Muscle layer of duodenum (tissue), 2 donors: ENCODE results near the gene NHLH2.

Experiments used
- H3K27ac ChIP-seq: one replicate; pipeline ENCODE4 v1.7.0; 2013; ENCODE audit warnings: mild to moderate bottlenecking, low read length
- H3K27me3 ChIP-seq: one replicate; pipeline ENCODE4 v1.7.0; 2013; ENCODE audit warnings: low read depth, mild to moderate bottlenecking, control low read depth, low read length
- H3K36me3 ChIP-seq, 2 donors: one replicate each; pipeline ENCODE4 v1.7.0; 2013; ENCODE audit warnings: low read length in 2 of 2, control low read depth in 1 of 2, mild to moderate bottlenecking in 1 of 2; ENCODE audit not compliant: insufficient read depth in 2 of 2, control insufficient read depth in 1 of 2
- H3K4me1 ChIP-seq, 2 donors: one replicate each; pipeline ENCODE4 v1.7.0; 2013; ENCODE audit warnings: low read length in 2 of 2, mild to moderate bottlenecking in 2 of 2, control low read depth in 1 of 2, moderate library complexity in 1 of 2; ENCODE audit not compliant: insufficient read depth in 2 of 2, control insufficient read depth in 1 of 2
- H3K4me3 ChIP-seq, 2 donors: one replicate each; pipeline ENCODE4 v1.7.0; 2013; ENCODE audit warnings: low read length in 2 of 2, low read depth in 1 of 2, mild to moderate bottlenecking in 1 of 2
- H3K9me3 ChIP-seq, 2 donors: one replicate each; pipeline ENCODE4 v1.7.0; 2013; ENCODE audit warnings: low read length in 2 of 2, control low read depth in 1 of 2, mild to moderate bottlenecking in 1 of 2; ENCODE audit not compliant: control insufficient read depth in 1 of 2
- donor health status: healthy.

The NHLH2 gene

GRCh38 chr1:115840605-115841460 lies at the start of gene NHLH2:
TSS of gene NHLH2 (minus strand) at chr1:115841126. CDS start at chr1:115838372, 2,754 bp downstream.
- Histone ChIP-seq H3K9me3 (no peaks in the 10 kb centered on the region), H3K36me3 (no peaks in the 10 kb centered on the region), H3K4me3 (no peak within 1 kb of the TSS), H3K27ac (no peak within 1 kb of the TSS), H3K27me3 (peaks cover 56% of the 10 kb centered on the region), H3K4me1 (peaks cover 0 to 23% of the 10 kb centered on the region in 2 donors)

- Histone ChIP-seq H3K36me3 (no peaks in the 10 kb centered on the region), H3K4me3 (no peak overlapping the region), H3K27ac (no peak overlapping the region), H3K9me3 (no peaks in the 10 kb centered on the region), H3K27me3 (no peaks in the 10 kb centered on the region), H3K4me1 (no peaks in the 10 kb centered on the region)
These were observed 49.7 kb upstream of the NHLH2 start for GRCh38 chr1:115890580-115890979.

GRCh38 chr1:115888976-115889375 lies 48.0 kb upstream of the NHLH2 start:
- no peaks in the 10 kb centered on the region for H3K9me3 ChIP-seq

GRCh38 chr1:115882913-115883902 lies 42.3 kb upstream of the NHLH2 start:
- Histone ChIP-seq H3K27ac (no peak overlapping the region), H3K36me3 (no peaks in the 10 kb centered on the region), H3K4me1 (no peaks in the 10 kb centered on the region), H3K9me3 (no peaks in the 10 kb centered on the region), H3K27me3 (no peaks in the 10 kb centered on the region), H3K4me3 (no peak overlapping the region)

More at GRCh38 chr1:115888976-115889375, 48.0 kb upstream of the NHLH2 start:
- no peak overlapping the region for H3K27ac ChIP-seq
- no peaks in the 10 kb centered on the region for H3K4me1 ChIP-seq
- no peaks in the 10 kb centered on the region for H3K36me3 ChIP-seq
- no peak overlapping the region for H3K4me3 ChIP-seq
- H3K27me3 ChIP-seq: no peaks in the 10 kb centered on the region

- Histone ChIP-seq H3K27me3 (no peaks in the 10 kb centered on the region), H3K27ac (no peak overlapping the region)
These were observed 40.2 kb upstream of the NHLH2 start for GRCh38 chr1:115880981-115881672.

GRCh38 chr1:115879977-115880376 lies 39.1 kb upstream of the NHLH2 start:
- no peaks in the 10 kb centered on the region for H3K9me3 ChIP-seq
- no peaks in the 10 kb centered on the region for H3K4me1 ChIP-seq
- no peak overlapping the region for H3K27ac ChIP-seq
- peaks cover 3% of the 10 kb centered on the region for H3K27me3 ChIP-seq
- H3K36me3 ChIP-seq: no peaks in the 10 kb centered on the region
- no peak overlapping the region for H3K4me3 ChIP-seq

More at GRCh38 chr1:115880981-115881672, 40.2 kb upstream of the NHLH2 start:
- H3K4me3 ChIP-seq: no peak overlapping the region
- H3K36me3 ChIP-seq: no peaks in the 10 kb centered on the region
- no peaks in the 10 kb centered on the region for H3K4me1 ChIP-seq
- no peaks in the 10 kb centered on the region for H3K9me3 ChIP-seq

GRCh38 chr1:115877511-115877910 lies 36.6 kb upstream of the NHLH2 start:
- H3K4me3 ChIP-seq: no peak overlapping the region
- H3K27me3 ChIP-seq: peaks cover 3% of the 10 kb centered on the region
- no peaks in the 10 kb centered on the region for H3K36me3 ChIP-seq
- no peaks in the 10 kb centered on the region for H3K4me1 ChIP-seq
- H3K27ac ChIP-seq: no peak overlapping the region
- no peaks in the 10 kb centered on the region for H3K9me3 ChIP-seq

GRCh38 chr1:115874904-115875303 lies 34.0 kb upstream of the NHLH2 start:
- Histone ChIP-seq H3K9me3 (no peaks in the 10 kb centered on the region), H3K27ac (no peak overlapping the region), H3K4me1 (no peaks in the 10 kb centered on the region), H3K27me3 (peaks cover 3% of the 10 kb centered on the region), H3K4me3 (no peak overlapping the region), H3K36me3 (no peaks in the 10 kb centered on the region)

GRCh38 chr1:115874497-115874896 lies 33.6 kb upstream of the NHLH2 start:
- Histone ChIP-seq H3K27me3 (peaks cover 3% of the 10 kb centered on the region), H3K27ac (no peak overlapping the region), H3K4me1 (no peaks in the 10 kb centered on the region), H3K36me3 (no peaks in the 10 kb centered on the region), H3K4me3 (no peak overlapping the region), H3K9me3 (no peaks in the 10 kb centered on the region)

GRCh38 chr1:115873184-115873583 lies 32.3 kb upstream of the NHLH2 start:
- H3K36me3 ChIP-seq: no peaks in the 10 kb centered on the region
- H3K27ac ChIP-seq: no peak overlapping the region
- no peak overlapping the region for H3K4me3 ChIP-seq
- no peaks in the 10 kb centered on the region for H3K4me1 ChIP-seq
- H3K27me3 ChIP-seq: peaks cover 3% of the 10 kb centered on the region
- H3K9me3 ChIP-seq: no peaks in the 10 kb centered on the region

GRCh38 chr1:115869064-115869463 lies 28.1 kb upstream of the NHLH2 start:
- no peaks in the 10 kb centered on the region for H3K4me1 ChIP-seq
- no peaks in the 10 kb centered on the region for H3K27me3 ChIP-seq
- no peaks in the 10 kb centered on the region for H3K36me3 ChIP-seq
- H3K9me3 ChIP-seq: no peaks in the 10 kb centered on the region
- no peak overlapping the region for H3K27ac ChIP-seq
- H3K4me3 ChIP-seq: no peak overlapping the region
